ENCODE data around the gene SLA2. TPM values are rescaled to one million over a fixed set of nuclear protein-coding genes. Genes with fewer than 3 reads are reported as not detected.
"Not testable (repeated sequence)": the region's sequence is repeated elsewhere in the genome, so short reads cannot be mapped to it uniquely, and the experiment has no call there.

The SLA2 gene
- total RNA-seq, 4 donors from 2014 or later, result 0.13 to 0.50 (median 0.28) TPM

GRCh38 chr20:36613974-36614373 is 32.0 kb downstream of the SLA2 start:
- peak in 1 of 6 experiments; percentile 1 for TF ChIP-seq CTCF (IDR thresholded peaks at IDR 0.05)
- TF ChIP-seq POLR2A (IDR thresholded peaks at IDR 0.05), result no peak
- 55 to 64% methylated on average over 2 to 3 of the region's 3 CpGs for WGBS, 2 donors
- DNase-seq, result peak; percentile 15 to 40
- Histone ChIP-seq H3K27ac (no peak overlapping the region), H3K9me3 (no peaks in the 10 kb centered on the region), H3K27me3 (no peaks in the 10 kb centered on the region), H3K4me1 (no peaks in the 10 kb centered on the region), H3K4me3 (replicated peaks in 1 of 3) (no peak overlapping the region), H3K36me3 (peaks cover 34 to 54% of the 10 kb centered on the region in 2 donors)
- intact Hi-C loops (cut with DNase I), result no loop called here

GRCh38 chr20:36611625-36612024 is 34.4 kb downstream of the SLA2 start:
- no peak for DNase-seq
- Histone ChIP-seq H3K27me3 (no peaks in the 10 kb centered on the region), H3K9me3 (no peaks in the 10 kb centered on the region), H3K27ac (no peak overlapping the region), H3K36me3 (peaks cover 34 to 61% of the 10 kb centered on the region in 2 donors), H3K4me1 (peaks cover 7 to 8% of the 10 kb centered on the region in 2 donors), H3K4me3 (replicated peaks in 1 of 3) (no peak overlapping the region)
- 91 to 93% methylated on average over 5 of the region's 5 CpGs for WGBS, 2 donors
- TF ChIP-seq POLR2A (IDR thresholded peaks at IDR 0.05) (no peak), CTCF (IDR thresholded peaks at IDR 0.05) (no peak)
- intact Hi-C loops (cut with DNase I), result no loop called here

- not testable (repeated sequence) for H3K4me3 ChIP-seq (replicated peaks in 1 of 3); H3K27ac ChIP-seq; H3K27me3 ChIP-seq; DNase-seq; H3K9me3 ChIP-seq
- H3K36me3 ChIP-seq, result peaks cover 34 to 49% of the 10 kb centered on the region in 2 donors
- peaks cover 10 to 17% of the 10 kb centered on the region in 2 donors for H3K4me1 ChIP-seq
- WGBS, 2 donors, result 90 to 96% methylated on average over 6 of the region's 6 CpGs
- intact Hi-C loops (cut with DNase I), result loop anchor here (10.0 kb wide), 2 partner anchors 144 to 146 kb away; no protein-coding TSS in a partner anchor
Observed at GRCh38 chr20:36608388-36608728, 37.6 kb downstream of the SLA2 start.

GRCh38 chr20:36607586-36608387 is 38.2 kb downstream of the SLA2 start:
- WGBS, 2 donors, result 90 to 93% methylated on average over 7 of the region's 7 CpGs
- no peaks in the 10 kb centered on the region for H3K27me3 ChIP-seq
- H3K27ac ChIP-seq, result no peak overlapping the region
- H3K36me3 ChIP-seq, result peaks cover 34 to 43% of the 10 kb centered on the region in 2 donors
- H3K4me3 ChIP-seq (replicated peaks in 1 of 3), result no peak overlapping the region
- intact Hi-C loops (cut with DNase I), result loop anchor here (10.0 kb wide), 2 partner anchors 143 to 147 kb away; no protein-coding TSS in a partner anchor
- no peaks in the 10 kb centered on the region for H3K9me3 ChIP-seq
- TF ChIP-seq CTCF (IDR thresholded peaks at IDR 0.05) (no peak), POLR2A (IDR thresholded peaks at IDR 0.05) (no peak)
- DNase-seq, result no peak
- peaks cover 10 to 17% of the 10 kb centered on the region in 2 donors for H3K4me1 ChIP-seq

- Histone ChIP-seq H3K27me3 (no peaks in the 10 kb centered on the region), H3K27ac (peak overlapping the region in 2 of 3 donors; percentile 64 to 76), H3K36me3 (peaks cover 22 to 29% of the 10 kb centered on the region in 2 donors), H3K4me1 (peaks cover 10 to 17% of the 10 kb centered on the region in 2 donors), H3K9me3 (no peaks in the 10 kb centered on the region), H3K4me3 (replicated peaks in 1 of 3) (peak overlapping the region; percentile 85 to 100 (median 98))
- intact Hi-C loops (cut with DNase I), result loop anchor here (10.0 kb wide), 2 partner anchors 142 to 148 kb away; no protein-coding TSS in a partner anchor
- peak; percentile 15 to 26 for DNase-seq
- TF ChIP-seq CTCF (IDR thresholded peaks at IDR 0.05) (no peak), POLR2A (IDR thresholded peaks at IDR 0.05) (no peak)
- WGBS, 2 donors, result 4% methylated on average over 25 to 30 of the region's 31 CpGs
Observed at GRCh38 chr20:36606158-36607066, 39.6 kb downstream of the SLA2 start.
